GM19043 (cell line): ENCODE data around the gene SLC5A6.
"Not testable (repeated sequence)": the region's sequence is repeated elsewhere in the genome, so short reads cannot be mapped to it uniquely, and the experiment has no call there.

Experiments
- ATAC-seq: cut with Tn5 transposase; IDR thresholded peaks from one replicate; pipeline ENCODE4 v1.9.1; 2021; ENCODE audit warnings: low read depth; ENCODE audit not compliant: unreplicated experiment

The SLC5A6 gene

DNA sequence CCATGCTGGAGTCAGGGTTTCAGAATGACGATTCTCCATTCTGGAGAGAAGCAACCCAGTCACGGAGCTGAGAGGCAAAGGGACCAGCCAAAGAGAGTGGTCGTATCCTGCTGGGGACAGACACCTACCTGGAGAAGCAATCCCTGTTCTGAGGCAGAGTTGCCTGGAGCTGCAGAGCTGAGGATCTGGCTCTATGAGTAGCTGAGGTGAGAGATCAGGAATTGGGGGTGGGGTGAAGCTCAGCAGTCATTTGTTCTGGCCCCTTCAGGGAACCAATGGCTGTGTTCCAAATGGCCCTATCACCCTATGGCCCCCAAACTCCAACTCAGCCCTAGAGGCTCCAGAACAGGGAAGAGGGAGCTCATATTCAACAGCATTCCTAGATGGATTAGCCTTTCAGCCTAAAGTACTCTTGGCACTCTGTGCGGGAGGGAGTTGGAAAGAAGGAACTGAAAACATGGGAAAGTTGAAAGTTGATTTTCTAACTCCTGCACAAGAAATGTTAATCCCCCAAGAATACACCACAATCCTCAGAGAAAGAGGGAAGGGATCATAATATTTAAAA, 3.5 kb downstream of the SLC5A6 start:
- ATAC-seq = no peak

DNA sequence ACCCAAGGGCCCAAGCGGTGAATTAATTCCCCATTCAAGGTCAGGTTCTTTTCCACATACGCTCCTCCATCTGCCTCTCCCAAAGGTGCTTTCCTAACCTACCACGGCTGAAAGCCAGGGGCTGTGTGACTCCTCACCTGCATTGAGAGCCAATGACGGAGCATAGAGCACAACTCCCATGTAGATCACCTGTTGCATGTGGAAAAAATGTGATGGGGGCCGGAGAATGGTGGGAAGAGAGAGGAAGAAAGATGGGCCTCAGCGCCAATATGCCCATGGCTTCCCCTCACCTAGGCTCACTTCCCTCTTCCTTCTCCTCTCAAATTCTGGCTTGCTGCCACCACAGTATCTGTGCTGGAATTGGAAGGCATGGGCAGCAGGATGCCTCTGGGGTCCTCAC, 5.7 kb downstream of the SLC5A6 start:
- ATAC-seq = no peak

DNA sequence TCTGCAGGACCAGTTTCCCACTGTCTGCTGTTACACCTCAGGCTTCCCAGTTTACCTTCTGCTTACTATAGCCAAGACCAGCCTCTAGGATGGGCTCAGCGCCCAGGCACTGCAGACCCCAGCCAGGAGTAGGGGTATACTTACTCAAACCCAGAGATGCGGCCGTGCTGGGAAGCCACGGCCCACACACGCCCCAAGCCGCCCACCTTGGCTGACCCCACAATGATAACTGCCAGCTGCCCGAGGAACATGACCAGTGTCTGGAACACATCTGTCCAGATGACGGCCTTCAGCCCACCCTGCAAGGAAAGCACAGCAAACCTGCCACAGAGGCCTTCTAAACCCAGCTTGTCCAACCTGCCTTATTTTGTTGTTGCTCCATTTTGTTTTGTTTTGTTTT, 6.9 kb downstream of the SLC5A6 start:
- no peak for ATAC-seq

DNA sequence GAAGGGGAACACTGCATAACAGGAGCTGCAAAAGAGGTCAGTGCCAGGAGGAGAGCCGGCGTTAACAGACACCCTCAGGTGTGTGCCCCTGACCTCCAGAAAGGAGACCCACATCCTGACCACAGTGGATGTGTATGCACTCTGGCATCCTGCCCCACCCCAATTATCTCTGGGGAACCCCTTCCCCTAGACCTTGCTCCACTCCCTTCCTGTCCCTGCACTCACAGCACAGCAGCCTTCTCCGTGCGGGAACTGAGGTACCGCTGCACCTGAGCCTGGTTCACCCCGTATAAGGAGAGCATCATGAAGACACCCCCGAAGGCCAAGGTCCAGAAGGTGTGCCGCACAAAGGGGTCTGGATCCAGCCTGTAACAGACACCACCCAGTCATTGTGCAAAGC, 7.5 kb downstream of the SLC5A6 start:
- no peak for ATAC-seq

DNA sequence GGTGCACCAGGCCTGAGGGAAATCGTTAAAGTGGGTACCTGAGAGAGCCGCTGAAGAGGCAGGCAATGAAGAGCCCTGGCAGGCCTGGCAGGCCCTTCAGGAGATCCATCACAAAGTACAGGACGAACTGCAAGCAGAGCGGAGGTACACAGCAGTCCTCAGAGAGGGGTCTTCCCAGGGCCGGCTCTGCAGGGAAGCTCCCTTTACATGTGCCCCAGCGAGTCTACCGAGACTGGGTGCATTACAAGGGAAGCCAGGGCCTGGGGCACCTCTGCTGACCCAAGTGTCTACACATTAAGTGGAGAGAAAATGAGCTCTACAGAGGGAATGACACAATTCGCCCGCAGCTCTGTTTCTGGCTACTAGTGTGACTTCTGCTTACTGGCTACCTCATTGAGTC, 8.3 kb downstream of the SLC5A6 start:
- no peak for ATAC-seq

DNA sequence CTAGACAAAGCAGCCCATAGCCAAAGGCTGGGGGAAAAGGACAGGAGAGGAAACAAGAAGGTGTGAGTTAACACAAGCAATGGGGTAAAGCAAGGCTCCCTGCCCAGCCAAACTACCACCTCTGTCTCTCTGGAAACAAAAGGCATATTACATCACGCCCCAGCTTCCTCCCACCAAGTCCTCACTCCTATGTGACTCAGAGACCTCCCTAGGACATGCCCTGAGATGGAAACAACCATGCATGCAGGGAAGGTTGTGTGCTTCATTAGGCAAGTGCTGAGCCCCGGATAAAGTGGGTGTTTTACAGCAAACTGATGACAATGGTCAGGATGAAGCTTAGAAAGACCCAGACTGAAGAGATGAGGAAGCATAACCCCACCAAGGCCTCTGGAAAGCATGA, 9.2 kb downstream of the SLC5A6 start:
- ATAC-seq = no peak

DNA sequence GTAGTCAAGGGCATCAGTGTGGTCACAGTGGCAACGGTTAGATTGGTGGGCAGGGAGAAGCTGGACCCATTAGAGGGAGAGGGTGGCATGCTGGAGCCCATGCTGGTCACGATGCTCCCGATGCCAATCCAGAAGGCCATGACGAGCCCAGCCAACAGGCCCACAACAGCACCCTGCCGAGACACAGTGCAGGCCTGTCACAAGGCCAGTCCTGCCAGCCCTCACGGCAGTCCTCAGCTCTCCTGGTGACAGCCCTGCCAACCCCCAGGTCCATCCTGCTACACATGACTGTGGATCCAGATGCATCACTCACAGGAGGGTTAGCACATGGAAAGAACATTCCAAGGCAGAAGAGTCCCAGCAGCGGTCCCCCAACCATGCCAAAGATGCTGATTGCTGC, 10.4 kb downstream of the SLC5A6 start:
- no peak for ATAC-seq

DNA sequence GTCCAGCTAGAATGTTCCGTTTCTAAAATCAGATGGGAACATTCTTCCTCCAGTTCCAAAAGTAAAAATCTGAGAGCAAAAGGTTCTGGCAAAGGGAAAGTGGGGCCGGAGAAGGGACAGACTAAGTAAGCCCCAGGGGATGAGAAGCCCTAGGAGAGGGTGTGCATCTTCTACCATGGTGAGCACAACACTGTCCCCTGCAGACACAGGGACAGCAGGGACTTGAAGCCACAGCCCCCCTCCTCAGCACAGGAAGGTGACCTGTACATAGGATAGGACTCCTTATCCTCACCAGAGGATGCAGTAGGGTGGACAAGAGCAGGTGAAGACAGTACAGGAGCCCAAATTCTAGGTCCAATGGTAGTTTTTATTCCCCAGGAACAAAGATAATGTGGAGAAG, 12.8 kb downstream of the SLC5A6 start:
- no peak for ATAC-seq

DNA sequence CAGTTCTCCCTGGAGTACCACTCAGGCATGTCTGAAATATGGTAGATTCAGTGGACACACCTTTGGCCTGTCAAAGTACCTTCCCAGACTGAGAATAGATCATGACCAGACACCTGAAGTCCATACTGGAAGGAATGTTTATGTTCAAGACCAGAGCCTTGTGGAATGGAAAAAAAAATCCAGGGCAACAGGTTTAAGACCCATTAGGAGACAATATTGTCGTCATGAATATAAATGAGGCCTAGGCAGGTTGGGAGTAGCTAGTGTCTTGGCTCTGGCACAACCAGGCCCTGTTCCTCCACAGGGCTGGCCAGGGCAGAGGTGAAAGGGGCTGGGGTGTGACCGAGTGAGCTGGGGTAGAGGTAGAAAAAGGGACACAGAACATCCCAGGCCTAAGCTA, 13.4 kb downstream of the SLC5A6 start:
- no peak for ATAC-seq

DNA sequence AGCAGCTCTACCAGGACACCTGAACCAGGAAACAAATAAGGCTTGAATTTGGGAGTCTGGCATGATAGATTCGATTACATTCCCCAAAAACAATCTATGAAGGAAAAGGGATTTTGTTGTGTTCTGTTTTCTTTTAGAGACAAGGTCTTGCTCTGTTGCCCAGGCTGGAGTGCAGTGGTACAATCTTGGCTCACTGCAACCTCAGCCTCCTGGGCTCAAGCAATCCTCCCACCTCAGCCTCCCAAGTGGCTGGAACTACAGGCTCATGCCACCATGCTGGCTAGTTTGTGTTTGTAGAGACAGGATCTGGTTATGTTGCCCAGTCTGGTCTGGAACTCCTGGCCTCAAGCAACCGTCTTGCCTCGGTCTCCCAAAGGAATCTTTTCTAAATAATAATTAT, 14.0 kb downstream of the SLC5A6 start:
- not testable (repeated sequence) for ATAC-seq

DNA sequence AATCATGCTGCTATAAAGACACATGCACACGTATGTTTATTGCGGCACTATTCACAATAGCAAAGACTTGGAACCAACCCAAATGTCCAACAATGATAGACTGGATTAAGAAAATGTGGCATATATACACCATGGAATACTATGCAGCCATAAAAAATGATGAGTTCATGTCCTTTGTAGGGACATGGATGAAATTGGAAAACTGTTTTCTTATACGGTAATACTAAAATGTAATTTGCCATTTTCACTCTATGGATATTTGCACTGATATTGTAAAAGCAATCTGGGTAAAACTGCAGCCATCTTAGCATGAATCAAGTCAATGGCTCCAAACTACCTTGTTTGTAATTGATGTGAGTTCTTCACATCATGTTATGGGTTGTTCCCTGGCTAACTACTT, 16.3 kb downstream of the SLC5A6 start:
- ATAC-seq = not testable (repeated sequence)

DNA sequence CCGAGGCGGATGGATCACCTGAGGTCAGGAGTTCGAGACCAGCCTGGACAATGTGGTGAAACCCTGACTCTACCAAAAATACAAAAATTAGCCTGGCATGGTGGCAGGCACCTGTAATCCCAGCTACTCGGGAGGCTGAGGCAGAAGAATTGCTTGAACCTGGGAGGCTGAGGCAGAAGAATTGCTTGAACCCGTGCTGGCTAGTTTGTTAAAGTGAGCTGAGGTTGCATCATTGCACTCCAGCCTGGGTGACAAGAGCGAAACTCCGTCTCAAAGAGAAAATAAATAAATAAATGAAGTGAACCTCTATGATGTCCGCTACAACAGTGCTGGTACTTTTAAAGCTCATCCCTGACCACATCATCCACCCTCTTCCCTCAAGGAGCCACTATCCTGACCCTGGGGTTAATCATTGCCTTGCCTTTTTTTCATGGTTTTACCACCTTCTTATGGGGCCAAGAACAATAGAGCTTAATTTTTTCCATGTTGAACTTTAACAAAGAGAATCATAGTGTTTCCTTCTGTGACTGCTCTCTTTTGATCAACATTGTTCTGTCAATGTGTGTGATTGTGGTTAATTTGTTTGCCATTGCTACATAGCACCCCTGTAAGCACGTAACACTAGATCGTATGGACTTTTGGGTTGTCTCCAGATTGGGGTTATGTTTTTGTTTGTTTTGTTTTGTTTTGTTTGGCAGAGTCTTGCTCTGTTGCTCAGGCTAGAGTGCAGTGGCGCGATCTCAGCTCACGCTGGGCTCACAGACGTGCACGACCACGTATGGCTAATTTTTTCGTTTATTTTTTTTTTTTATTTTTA, 17.3 kb downstream of the SLC5A6 start:
- no peak for ATAC-seq

DNA sequence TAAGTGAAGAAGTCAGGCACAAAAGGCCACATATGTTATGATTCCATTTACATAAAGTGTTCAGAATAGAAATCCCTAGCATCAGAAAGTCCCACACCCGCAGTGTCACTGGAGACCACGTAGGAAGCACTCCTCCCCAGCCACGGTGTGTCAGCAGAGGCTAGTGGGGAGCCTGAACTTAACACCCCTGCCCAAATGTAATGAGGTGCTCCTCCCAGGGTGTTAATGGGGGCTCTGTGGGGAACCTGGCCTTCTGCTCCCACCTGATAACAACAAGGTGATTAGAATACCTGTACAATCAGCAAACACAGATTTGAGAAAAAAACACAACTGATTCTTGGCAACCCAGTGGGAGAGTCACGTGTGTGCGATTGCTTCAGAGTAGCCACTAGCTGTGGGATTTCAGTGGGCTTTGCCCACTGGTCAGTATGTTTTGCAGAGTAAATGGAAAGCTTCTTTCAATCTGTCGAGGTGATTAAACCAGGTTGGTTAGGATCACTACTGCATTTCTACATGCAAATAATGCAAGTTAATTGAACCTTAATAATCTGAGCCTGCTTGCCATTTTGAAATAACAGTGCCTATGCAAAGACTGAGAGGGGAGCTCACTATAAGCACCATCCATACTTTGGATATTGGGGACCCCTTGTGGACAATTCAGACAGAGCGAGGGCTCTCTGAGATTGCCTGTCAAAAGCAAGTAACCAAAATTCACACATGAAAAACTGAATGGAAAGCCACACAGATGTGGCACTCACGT, 20.8 kb downstream of the SLC5A6 start:
- no peak for ATAC-seq

DNA sequence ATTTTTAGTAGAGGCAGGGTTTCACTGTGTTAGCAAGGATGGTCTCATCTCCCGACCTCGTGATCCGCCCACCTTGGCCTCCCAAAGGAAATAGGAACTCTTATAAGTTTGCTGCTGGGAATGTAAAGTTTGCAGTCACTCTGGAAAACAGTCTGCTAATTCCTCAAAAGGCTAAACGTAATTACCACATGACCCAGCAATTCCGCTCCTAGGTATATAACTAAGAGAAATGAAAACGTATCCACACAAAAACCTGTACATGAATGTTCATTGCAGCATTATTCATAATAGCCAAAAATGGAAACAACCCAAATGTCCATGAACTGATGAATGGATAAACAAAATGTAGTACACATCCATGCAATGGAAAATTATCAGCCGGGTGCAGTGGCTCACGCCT, 22.1 kb downstream of the SLC5A6 start:
- no peak for ATAC-seq

DNA sequence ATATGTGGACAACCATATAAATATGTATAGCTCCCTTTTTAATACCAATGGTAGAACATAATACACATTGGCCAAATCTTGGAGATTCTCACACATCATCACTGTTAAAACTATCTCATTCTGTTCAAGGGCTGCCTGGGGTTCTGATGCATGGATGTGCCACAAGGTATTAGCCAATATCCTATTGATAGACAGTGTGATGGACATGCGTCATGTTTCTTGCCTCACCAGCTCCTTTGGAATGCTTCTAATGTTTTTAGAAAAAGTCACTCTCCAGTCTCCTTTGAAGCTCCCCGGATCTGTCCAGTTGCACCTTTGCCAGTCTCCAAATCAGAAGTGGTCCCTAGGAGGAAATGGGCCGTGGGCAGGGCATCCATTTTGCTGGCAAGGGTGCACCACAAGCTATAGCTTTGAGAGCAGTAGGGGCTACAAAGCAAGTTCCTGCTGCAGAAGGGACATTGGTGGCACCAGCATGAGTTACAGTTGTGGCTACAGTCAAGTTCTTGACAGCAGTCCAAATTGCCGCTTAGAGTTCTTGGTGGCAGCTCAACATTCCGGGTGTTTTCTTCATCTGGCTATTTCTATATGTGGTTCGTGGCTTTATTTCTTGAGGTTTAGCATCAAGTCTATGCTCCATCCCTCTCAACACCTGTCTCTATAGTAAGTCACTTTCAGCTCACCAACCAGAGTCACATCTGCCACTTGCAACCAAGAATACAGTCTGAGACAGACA, 25.3 kb downstream of the SLC5A6 start:
- ATAC-seq = no peak

DNA sequence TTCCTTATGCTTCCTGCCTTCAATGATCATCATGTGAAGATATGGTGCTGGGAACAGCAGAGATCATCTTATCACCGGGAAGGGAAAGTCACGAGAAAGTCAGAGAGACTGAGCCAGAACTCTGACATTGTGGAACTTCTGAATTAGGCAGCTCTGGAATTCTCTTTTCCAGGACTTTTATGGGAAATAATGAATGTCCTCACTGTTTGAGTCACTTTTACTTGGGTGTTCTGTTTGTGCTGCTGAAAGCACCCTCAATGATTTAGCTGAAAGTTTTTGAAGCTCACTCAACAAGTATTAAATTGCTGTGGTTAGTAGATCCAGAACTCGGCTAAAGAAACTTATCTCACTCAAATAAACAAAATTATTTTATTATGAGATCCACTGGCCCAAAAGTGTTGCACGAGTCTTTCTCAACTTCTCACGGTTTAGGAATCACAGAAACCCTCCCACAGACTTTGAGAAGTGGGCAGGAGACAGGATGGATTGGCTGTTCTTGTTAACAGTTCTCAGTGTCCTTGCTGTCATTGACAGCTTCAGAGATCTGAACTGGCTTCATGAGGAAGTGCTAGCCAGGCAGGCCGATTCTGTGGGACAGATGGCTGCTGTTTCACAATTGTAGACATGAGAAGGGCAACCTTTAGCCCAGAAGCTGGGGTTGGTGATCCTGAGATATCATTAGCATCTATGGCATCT, 26.6 kb downstream of the SLC5A6 start:
- no peak for ATAC-seq

DNA sequence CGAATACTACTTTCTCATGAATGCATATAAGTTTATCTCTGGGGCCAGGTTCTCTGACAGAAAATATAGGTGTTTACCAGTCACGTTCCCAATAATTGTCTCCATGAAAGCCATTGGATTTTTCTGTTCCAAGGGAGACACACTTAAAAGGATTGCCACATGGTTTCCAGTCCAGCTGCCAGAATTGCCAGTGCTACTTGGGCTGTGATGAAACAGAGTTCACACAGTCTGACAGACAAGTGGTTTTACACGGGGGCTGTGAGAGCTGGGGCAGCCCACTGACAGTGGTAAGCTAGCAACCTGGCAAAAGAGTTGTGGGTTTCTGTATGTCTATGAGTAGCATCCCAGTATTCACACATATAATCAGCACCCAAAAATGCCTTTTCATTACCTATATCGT, 28.0 kb downstream of the SLC5A6 start:
- no peak for ATAC-seq

DNA sequence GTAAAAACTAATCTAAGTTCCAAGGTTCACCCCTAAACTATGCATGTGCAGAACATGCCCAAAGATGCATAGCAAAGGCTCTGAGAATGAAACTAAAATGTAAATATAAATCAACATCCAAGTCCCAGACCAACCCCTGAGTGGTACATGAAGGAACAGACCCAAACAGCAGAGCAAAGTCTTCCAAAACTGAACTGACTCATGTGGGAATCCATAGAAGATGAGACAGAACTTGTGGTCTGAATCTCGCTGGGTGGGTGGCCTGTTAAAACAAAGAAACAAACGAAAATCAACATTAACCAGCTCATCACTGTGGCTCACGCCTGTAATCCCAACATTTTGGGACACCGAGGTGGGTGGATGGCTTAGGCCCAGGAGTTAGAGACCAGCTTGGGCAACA, 29.7 kb downstream of the SLC5A6 start:
- no peak for ATAC-seq

DNA sequence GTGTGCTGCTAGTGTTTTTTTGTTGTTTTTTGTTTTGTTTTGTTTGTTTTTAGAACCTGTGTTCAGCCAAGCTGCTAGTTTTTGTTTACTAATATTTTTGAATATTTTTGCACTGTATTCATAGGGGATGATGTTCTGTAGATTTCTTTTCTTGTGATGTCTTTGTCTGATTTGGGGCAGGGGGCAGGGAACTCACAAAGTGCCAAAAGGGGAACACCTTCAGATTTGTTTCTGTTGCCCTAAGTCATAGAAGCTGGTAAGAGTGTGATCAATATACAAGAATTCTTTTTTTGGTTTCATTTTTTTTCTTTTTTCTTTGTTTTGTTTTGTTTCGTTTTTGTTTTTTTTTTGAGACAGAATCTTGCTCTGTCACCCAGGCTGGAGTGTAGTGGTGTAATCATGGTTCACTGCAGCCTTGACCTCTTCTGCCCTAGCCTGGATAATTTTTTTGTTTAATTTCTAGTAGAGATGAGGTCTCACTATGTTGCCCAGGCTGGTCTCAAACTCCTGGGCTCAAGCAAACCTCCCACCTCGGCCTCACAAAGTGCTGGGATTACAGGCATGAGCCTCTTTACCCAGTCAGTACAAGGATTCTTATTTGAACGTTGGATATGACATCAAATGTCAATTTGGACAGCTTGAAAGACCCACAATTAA, 32.6 kb downstream of the SLC5A6 start:
- no peak for ATAC-seq

DNA sequence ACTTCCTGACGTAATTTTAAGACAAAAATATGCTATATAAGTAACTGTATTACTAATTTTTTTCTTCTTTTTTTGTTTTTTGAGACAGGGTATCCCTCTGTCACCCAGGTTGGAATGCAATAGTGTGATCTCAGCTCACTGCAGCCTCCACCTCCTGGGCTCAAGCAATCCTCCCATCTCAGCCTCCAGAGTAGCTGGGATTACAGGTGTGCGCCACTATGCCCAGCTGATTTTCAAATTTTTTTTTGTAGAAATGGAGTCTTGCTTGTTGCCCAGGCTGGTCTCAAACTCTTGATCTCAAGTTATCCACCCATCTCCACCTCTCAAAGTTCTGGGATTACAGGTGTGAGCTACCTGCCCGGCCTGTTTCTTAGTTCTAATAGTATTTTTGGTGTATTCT, 33.6 kb downstream of the SLC5A6 start:
- ATAC-seq = no peak
